HG03060 (cell line): Measurements from ENCODE around the gene IFT20.

Experiments used
- ATAC-seq: cut with Tn5 transposase; IDR thresholded peaks from one replicate; pipeline ENCODE4 v1.9.1; 2021; ENCODE audit warnings: low read depth, moderate number of reproducible peaks; ENCODE audit not compliant: unreplicated experiment

Gene IFT20

GRCh38 chr17:28335201-28335958 is at the start of gene IFT20, which contains the start of gene TNFAIP1:
Gene IFT20, minus strand, starts transcription at chr17:28335472. Its CDS starts 3,487 bp downstream, at chr17:28331985.
Gene TNFAIP1, plus strand, starts transcription at chr17:28335761. Its CDS starts 3,761 bp downstream, at chr17:28339522.
- peak; percentile 94 for ATAC-seq

- no peak for ATAC-seq
Measured at GRCh38 chr17:28385037-28385400, 49.7 kb upstream of the IFT20 start.

GRCh38 chr17:28384281-28385036 is 49.2 kb upstream of the IFT20 start:
- ATAC-seq = no peak

GRCh38 chr17:28381141-28381825 is 46.0 kb upstream of the IFT20 start:
- no peak for ATAC-seq

GRCh38 chr17:28379814-28380801 is 44.8 kb upstream of the IFT20 start:
- ATAC-seq = no peak

- no peak for ATAC-seq
Measured at GRCh38 chr17:28372945-28373274, 37.6 kb upstream of the IFT20 start.

GRCh38 chr17:28372203-28372944 is 37.1 kb upstream of the IFT20 start:
- no peak for ATAC-seq

GRCh38 chr17:28371245-28372202 is 36.3 kb upstream of the IFT20 start, which contains the start of gene SARM1:
Gene SARM1, plus strand, starts transcription at chr17:28371694. Its CDS starts 339 bp downstream, at chr17:28372033.
- no peak for ATAC-seq

GRCh38 chr17:28370744-28371103 is 35.5 kb upstream of the IFT20 start:
- no peak for ATAC-seq

- no peak for ATAC-seq
Measured at GRCh38 chr17:28370035-28370743, 34.9 kb upstream of the IFT20 start, which contains the start of gene VTN. Gene VTN, minus strand, starts transcription at chr17:28370307. Its CDS starts 104 bp downstream, at chr17:28370203.

GRCh38 chr17:28369684-28370034 is 34.4 kb upstream of the IFT20 start:
- ATAC-seq = no peak

- no peak for ATAC-seq
Measured at GRCh38 chr17:28368915-28369683, 33.8 kb upstream of the IFT20 start.

GRCh38 chr17:28368306-28368831 is 33.1 kb upstream of the IFT20 start:
- no peak for ATAC-seq

GRCh38 chr17:28367641-28368305 is 32.5 kb upstream of the IFT20 start:
- no peak for ATAC-seq

- ATAC-seq = no peak
Measured at GRCh38 chr17:28366605-28367004, 31.3 kb upstream of the IFT20 start.

GRCh38 chr17:28365487-28365886 is 30.2 kb upstream of the IFT20 start:
- no peak for ATAC-seq
